ENCODE data around the gene FAM3C. TPM values are rescaled to one million over a fixed set of nuclear protein-coding genes. Genes with fewer than 3 reads are reported as not detected.

The FAM3C gene
- total and polyA plus RNA-seq, 4 donors: 16.5 to 32.3 (median 22.5) TPM

DNA sequence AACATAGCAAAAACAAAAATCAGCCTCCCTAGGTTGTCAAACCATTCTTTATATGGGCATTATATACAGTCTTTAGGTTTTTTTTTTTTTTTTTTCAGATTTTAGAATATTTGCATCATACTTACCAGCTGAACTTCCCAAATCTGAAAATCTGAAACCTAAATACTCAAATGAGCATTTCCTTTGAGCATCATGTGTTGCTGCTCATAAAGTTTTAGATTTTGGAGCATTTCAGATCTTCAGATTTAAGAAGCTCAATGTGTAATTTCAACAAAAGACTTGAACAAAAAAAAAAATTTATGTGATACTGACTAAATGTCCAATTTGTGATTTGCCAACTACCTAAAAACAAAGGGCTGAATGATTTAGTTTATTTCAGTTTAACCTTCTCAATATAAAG lies 13.6 kb downstream of the FAM3C start:
- H3K9ac ChIP-seq (ENCODE audit: low read depth in 1 of 2, low read length in 2 of 2): no peak overlapping the region
- TF ChIP-seq FOXA1 (IDR thresholded peaks at IDR 0.05) (no peak), EGR1 (IDR thresholded peaks at IDR 0.05; ENCODE audit: low read depth in 2 of 2) (no peak), FOXA2 (IDR thresholded peaks at IDR 0.05) (no peak), RXRA (IDR thresholded peaks at IDR 0.05) (no peak), RAD21 (IDR thresholded peaks at IDR 0.05) (no peak)
- TF ChIP-seq, protein P1, sequence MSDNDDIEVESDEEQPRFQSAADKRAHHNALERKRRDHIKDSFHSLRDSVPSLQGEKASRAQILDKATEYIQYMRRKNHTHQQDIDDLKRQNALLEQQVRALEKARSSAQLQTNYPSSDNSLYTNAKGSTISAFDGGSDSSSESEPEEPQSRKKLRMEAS (IDR thresholded peaks at IDR 0.05): no peak
- TF ChIP-seq, protein P2, sequence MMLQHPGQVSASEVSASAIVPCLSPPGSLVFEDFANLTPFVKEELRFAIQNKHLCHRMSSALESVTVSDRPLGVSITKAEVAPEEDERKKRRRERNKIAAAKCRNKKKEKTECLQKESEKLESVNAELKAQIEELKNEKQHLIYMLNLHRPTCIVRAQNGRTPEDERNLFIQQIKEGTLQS (IDR thresholded peaks at IDR 0.05): no peak
- no peaks in the 10 kb centered on the region for H3K9me3 ChIP-seq (ENCODE audit: control insufficient read depth in 4 of 4, low read length in 3 of 4)
- DNase-seq (ENCODE audit: low spot score): no peak
- peaks cover 0 to 6% (median 0%) of the 10 kb centered on the region in 4 donors for H3K4me1 ChIP-seq (ENCODE audit: control insufficient read depth in 4 of 4, insufficient read depth in 4 of 4, low read length in 3 of 4)
- no peaks in the 10 kb centered on the region for H3K27me3 ChIP-seq (ENCODE audit: control insufficient read depth in 4 of 4, insufficient read depth in 4 of 4, low read length in 3 of 4)
- H3K36me3 ChIP-seq (ENCODE audit: control insufficient read depth in 4 of 4, insufficient read depth in 3 of 4, low read depth in 1 of 4, low read length in 3 of 4): peaks cover 0 to 8% (median under 1%) of the 10 kb centered on the region in 4 donors
- H3K4me3 ChIP-seq (ENCODE audit: low read depth in 1 of 3, low read length in 3 of 3): no peak overlapping the region
- no peak overlapping the region for H3K27ac ChIP-seq (ENCODE audit: low read depth in 1 of 2, low read length in 2 of 2)

DNA sequence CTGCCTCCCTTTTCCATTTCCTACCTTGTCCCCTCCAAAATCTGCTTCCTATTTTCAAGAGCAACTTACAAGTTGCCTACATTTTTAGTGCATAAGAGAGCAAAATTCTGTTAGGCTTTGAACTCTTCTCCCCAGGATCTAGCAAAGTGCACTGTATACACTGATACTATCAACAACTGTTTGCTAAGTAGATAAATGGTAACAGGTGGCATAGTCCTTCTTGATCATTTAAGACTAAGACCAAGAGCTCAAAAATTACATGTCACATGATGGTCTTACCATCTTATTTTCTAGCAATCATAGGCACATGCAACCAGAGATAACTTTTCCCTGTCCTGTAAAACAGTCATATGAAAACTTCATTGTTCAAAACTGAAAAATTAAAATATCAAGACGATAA lies 16.2 kb downstream of the FAM3C start:
- Histone ChIP-seq H3K27me3 (ENCODE audit: control insufficient read depth in 4 of 4, insufficient read depth in 4 of 4, low read length in 3 of 4) (no peaks in the 10 kb centered on the region), H3K4me1 (ENCODE audit: control insufficient read depth in 4 of 4, insufficient read depth in 4 of 4, low read length in 3 of 4) (peaks cover 0 to 3% (median 0%) of the 10 kb centered on the region in 4 donors), H3K9ac (ENCODE audit: low read depth in 1 of 2, low read length in 2 of 2) (no peak overlapping the region), H3K9me3 (ENCODE audit: control insufficient read depth in 4 of 4, low read length in 3 of 4) (no peaks in the 10 kb centered on the region), H3K4me3 (ENCODE audit: low read depth in 1 of 3, low read length in 3 of 3) (no peak overlapping the region), H3K36me3 (ENCODE audit: control insufficient read depth in 4 of 4, insufficient read depth in 3 of 4, low read depth in 1 of 4, low read length in 3 of 4) (peaks cover 1 to 10% (median 6%) of the 10 kb centered on the region in 4 donors), H3K27ac (ENCODE audit: low read depth in 1 of 2, low read length in 2 of 2) (no peak overlapping the region)
- DNase-seq (ENCODE audit: low spot score): no peak
- 93% methylated on average over 1 of the region's 1 CpG for WGBS
- TF ChIP-seq, protein P2 (IDR thresholded peaks at IDR 0.05): no peak
- TF ChIP-seq EGR1 (IDR thresholded peaks at IDR 0.05; ENCODE audit: low read depth in 2 of 2): no peak
- TF ChIP-seq JUND (IDR thresholded peaks at IDR 0.05): no peak
- TF ChIP-seq, protein P3, sequence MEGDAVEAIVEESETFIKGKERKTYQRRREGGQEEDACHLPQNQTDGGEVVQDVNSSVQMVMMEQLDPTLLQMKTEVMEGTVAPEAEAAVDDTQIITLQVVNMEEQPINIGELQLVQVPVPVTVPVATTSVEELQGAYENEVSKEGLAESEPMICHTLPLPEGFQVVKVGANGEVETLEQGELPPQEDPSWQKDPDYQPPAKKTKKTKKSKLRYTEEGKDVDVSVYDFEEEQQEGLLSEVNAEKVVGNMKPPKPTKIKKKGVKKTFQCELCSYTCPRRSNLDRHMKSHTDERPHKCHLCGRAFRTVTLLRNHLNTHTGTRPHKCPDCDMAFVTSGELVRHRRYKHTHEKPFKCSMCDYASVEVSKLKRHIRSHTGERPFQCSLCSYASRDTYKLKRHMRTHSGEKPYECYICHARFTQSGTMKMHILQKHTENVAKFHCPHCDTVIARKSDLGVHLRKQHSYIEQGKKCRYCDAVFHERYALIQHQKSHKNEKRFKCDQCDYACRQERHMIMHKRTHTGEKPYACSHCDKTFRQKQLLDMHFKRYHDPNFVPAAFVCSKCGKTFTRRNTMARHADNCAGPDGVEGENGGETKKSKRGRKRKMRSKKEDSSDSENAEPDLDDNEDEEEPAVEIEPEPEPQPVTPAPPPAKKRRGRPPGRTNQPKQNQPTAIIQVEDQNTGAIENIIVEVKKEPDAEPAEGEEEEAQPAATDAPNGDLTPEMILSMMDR (IDR thresholded peaks at IDR 0.05; ENCODE audit: low read depth, low read length, missing input control): no peak
- TF ChIP-seq, protein P4, sequence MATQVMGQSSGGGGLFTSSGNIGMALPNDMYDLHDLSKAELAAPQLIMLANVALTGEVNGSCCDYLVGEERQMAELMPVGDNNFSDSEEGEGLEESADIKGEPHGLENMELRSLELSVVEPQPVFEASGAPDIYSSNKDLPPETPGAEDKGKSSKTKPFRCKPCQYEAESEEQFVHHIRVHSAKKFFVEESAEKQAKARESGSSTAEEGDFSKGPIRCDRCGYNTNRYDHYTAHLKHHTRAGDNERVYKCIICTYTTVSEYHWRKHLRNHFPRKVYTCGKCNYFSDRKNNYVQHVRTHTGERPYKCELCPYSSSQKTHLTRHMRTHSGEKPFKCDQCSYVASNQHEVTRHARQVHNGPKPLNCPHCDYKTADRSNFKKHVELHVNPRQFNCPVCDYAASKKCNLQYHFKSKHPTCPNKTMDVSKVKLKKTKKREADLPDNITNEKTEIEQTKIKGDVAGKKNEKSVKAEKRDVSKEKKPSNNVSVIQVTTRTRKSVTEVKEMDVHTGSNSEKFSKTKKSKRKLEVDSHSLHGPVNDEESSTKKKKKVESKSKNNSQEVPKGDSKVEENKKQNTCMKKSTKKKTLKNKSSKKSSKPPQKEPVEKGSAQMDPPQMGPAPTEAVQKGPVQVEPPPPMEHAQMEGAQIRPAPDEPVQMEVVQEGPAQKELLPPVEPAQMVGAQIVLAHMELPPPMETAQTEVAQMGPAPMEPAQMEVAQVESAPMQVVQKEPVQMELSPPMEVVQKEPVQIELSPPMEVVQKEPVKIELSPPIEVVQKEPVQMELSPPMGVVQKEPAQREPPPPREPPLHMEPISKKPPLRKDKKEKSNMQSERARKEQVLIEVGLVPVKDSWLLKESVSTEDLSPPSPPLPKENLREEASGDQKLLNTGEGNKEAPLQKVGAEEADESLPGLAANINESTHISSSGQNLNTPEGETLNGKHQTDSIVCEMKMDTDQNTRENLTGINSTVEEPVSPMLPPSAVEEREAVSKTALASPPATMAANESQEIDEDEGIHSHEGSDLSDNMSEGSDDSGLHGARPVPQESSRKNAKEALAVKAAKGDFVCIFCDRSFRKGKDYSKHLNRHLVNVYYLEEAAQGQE (IDR thresholded peaks at IDR 0.05): no peak
- no peak for TF ChIP-seq GABPA (IDR thresholded peaks at IDR 0.05 in 1 of 2, conservative IDR thresholded peaks at IDR 0.05 in 1 of 2)
- no peak for TF ChIP-seq RAD21 (IDR thresholded peaks at IDR 0.05)
- TF ChIP-seq, protein P1 (IDR thresholded peaks at IDR 0.05): no peak
- TF ChIP-seq, protein P5, sequence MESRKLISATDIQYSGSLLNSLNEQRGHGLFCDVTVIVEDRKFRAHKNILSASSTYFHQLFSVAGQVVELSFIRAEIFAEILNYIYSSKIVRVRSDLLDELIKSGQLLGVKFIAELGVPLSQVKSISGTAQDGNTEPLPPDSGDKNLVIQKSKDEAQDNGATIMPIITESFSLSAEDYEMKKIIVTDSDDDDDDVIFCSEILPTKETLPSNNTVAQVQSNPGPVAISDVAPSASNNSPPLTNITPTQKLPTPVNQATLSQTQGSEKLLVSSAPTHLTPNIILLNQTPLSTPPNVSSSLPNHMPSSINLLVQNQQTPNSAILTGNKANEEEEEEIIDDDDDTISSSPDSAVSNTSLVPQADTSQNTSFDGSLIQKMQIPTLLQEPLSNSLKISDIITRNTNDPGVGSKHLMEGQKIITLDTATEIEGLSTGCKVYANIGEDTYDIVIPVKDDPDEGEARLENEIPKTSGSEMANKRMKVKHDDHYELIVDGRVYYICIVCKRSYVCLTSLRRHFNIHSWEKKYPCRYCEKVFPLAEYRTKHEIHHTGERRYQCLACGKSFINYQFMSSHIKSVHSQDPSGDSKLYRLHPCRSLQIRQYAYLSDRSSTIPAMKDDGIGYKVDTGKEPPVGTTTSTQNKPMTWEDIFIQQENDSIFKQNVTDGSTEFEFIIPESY (IDR thresholded peaks at IDR 0.05): no peak
- no peak for TF ChIP-seq HNF4A (conservative IDR thresholded peaks at IDR 0.05)
- TF ChIP-seq TAF1 (conservative IDR thresholded peaks at IDR 0.05): no peak
- TF ChIP-seq FOXA1 (IDR thresholded peaks at IDR 0.05): no peak
